ENCODE measurements around the gene ENDOD1.

The ENDOD1 gene

DNA sequence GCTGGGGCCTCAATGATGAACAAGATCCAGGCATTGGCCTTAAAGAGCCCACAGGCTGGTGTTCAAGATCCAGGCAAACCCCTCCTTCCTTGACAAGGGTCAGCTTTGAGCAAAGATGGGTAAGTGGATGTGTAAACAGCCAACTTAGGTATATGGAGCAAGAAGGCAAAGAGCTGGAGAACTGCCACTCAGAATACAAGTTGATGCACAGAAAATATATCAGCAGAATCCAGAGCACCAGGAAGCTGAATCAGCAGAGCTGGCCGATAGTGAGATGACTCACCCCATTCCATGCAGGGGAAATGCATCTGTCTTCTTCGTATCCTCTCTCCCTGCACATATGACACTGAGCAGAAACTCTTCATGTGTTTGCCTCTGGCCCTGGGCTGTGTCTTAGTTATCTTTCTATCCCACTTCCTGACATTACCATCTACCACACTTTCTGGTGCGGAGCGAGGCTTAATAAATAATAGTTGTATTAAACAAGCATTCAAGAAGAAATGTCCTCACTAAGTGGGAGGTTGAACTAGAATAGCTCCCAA, 57.8 kb downstream of the ENDOD1 start:
- TF ChIP-seq PAX5 (IDR thresholded peaks at IDR 0.05; ENCODE audit: insufficient read depth, low read length, severe bottlenecking) = no peak
- TF ChIP-seq POLR2A (IDR thresholded peaks at IDR 0.05; ENCODE audit: low read depth, low read length) = no peak
- no peak for TF ChIP-seq SPI1 (IDR thresholded peaks at IDR 0.05; ENCODE audit: low read depth, low read length)
- no peak for TF ChIP-seq TAF1 (IDR thresholded peaks at IDR 0.05; ENCODE audit: low read depth, low read length)
- no peak for TF ChIP-seq POLR2AphosphoS5 (IDR thresholded peaks at IDR 0.05; ENCODE audit: low read depth, low read length)
- TF ChIP-seq POU2F2 (IDR thresholded peaks at IDR 0.05; ENCODE audit: low read depth, low read length) = no peak
- FAIRE-seq (no peak), DNase-seq (ENCODE audit: insufficient read length, low spot score) (no peak)

- TF ChIP-seq POLR2A (IDR thresholded peaks at IDR 0.05; ENCODE audit: low read depth, low read length) (no peak), POU2F2 (IDR thresholded peaks at IDR 0.05; ENCODE audit: low read depth, low read length) (no peak), SPI1 (IDR thresholded peaks at IDR 0.05; ENCODE audit: low read depth, low read length) (no peak), POLR2AphosphoS5 (IDR thresholded peaks at IDR 0.05; ENCODE audit: low read depth, low read length) (no peak)
- no peak for FAIRE-seq
- DNase-seq (ENCODE audit: insufficient read length, low spot score) = no peak
Measured at GRCh38 chr11:95148406-95148805, 58.8 kb downstream of the ENDOD1 start.

DNA sequence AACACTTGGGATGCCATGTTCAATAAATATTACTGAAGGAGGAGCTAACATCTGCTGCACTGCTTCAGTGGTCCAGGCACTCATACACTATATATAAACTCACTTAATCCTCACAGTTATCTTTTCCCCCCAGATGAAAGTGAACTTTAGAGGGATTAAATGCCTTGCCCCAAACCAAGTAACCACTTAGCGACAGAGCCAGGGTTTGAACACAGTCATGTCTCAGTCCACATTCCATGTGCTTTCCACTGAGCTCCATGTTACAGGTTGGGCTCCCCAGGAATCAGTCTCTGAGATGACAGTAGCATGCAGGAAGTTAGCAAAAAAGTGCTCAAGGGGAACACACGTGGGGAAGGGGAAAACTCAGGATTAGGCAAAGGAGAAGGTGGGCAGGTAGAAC, 59.3 kb downstream of the ENDOD1 start:
- TF ChIP-seq POU2F2 (IDR thresholded peaks at IDR 0.05; ENCODE audit: low read depth, low read length) (no peak), PAX5 (IDR thresholded peaks at IDR 0.05; ENCODE audit: insufficient read depth, low read length, severe bottlenecking) (no peak), POLR2AphosphoS5 (IDR thresholded peaks at IDR 0.05; ENCODE audit: low read depth, low read length) (no peak), TAF1 (IDR thresholded peaks at IDR 0.05; ENCODE audit: low read depth, low read length) (no peak), POLR2A (IDR thresholded peaks at IDR 0.05; ENCODE audit: low read depth, low read length) (no peak), SPI1 (IDR thresholded peaks at IDR 0.05; ENCODE audit: low read depth, low read length) (no peak)
- DNase-seq (ENCODE audit: insufficient read length, low spot score) (no peak), FAIRE-seq (no peak)

GRCh38 chr11:95149651-95150364, 60.2 kb downstream of the ENDOD1 start:
- DNase-seq (ENCODE audit: insufficient read length, low spot score) (no peak), FAIRE-seq (no peak)
- TF ChIP-seq SPI1 (IDR thresholded peaks at IDR 0.05; ENCODE audit: low read depth, low read length) (no peak), POLR2A (IDR thresholded peaks at IDR 0.05; ENCODE audit: low read depth, low read length) (no peak), PAX5 (IDR thresholded peaks at IDR 0.05; ENCODE audit: insufficient read depth, low read length, severe bottlenecking) (no peak), TAF1 (IDR thresholded peaks at IDR 0.05; ENCODE audit: low read depth, low read length) (no peak), POU2F2 (IDR thresholded peaks at IDR 0.05; ENCODE audit: low read depth, low read length) (no peak), POLR2AphosphoS5 (IDR thresholded peaks at IDR 0.05; ENCODE audit: low read depth, low read length) (no peak)

- peak; percentile 76 for DNase-seq (ENCODE audit: insufficient read length, low spot score)
- peak; percentile 94 for FAIRE-seq
- TF ChIP-seq TAF1 (IDR thresholded peaks at IDR 0.05; ENCODE audit: low read depth, low read length) (peak; percentile 29; the same call in 1 of the 2 replicates), POLR2AphosphoS5 (IDR thresholded peaks at IDR 0.05; ENCODE audit: low read depth, low read length) (no peak)
Measured at GRCh38 chr11:95150956-95151684, 61.5 kb downstream of the ENDOD1 start.

GRCh38 chr11:95152876-95153856, 63.5 kb downstream of the ENDOD1 start:
- DNase-seq (ENCODE audit: insufficient read length, low spot score) = no peak
- no peak for TF ChIP-seq TAF1 (IDR thresholded peaks at IDR 0.05; ENCODE audit: low read depth, low read length)
- TF ChIP-seq SPI1 (IDR thresholded peaks at IDR 0.05; ENCODE audit: low read depth, low read length) = no peak
- peak; percentile 76 for TF ChIP-seq POU2F2 (IDR thresholded peaks at IDR 0.05; ENCODE audit: low read depth, low read length)
- peak; percentile 93 for FAIRE-seq

GRCh38 chr11:95153857-95154246, 64.2 kb downstream of the ENDOD1 start:
- TF ChIP-seq PAX5 (IDR thresholded peaks at IDR 0.05; ENCODE audit: insufficient read depth, low read length, severe bottlenecking) (no peak), POU2F2 (IDR thresholded peaks at IDR 0.05; ENCODE audit: low read depth, low read length) (no peak), POLR2A (IDR thresholded peaks at IDR 0.05; ENCODE audit: low read depth, low read length) (no peak), POLR2AphosphoS5 (IDR thresholded peaks at IDR 0.05; ENCODE audit: low read depth, low read length) (no peak), SPI1 (IDR thresholded peaks at IDR 0.05; ENCODE audit: low read depth, low read length) (no peak), TAF1 (IDR thresholded peaks at IDR 0.05; ENCODE audit: low read depth, low read length) (no peak)
- FAIRE-seq = peak; percentile 28
- no peak for DNase-seq (ENCODE audit: insufficient read length, low spot score)

- TF ChIP-seq POLR2A (IDR thresholded peaks at IDR 0.05; ENCODE audit: low read depth, low read length) = no peak
- no peak for TF ChIP-seq TAF1 (IDR thresholded peaks at IDR 0.05; ENCODE audit: low read depth, low read length)
- no peak for TF ChIP-seq POLR2AphosphoS5 (IDR thresholded peaks at IDR 0.05; ENCODE audit: low read depth, low read length)
- TF ChIP-seq POU2F2 (IDR thresholded peaks at IDR 0.05; ENCODE audit: low read depth, low read length) = no peak
- TF ChIP-seq PAX5 (IDR thresholded peaks at IDR 0.05; ENCODE audit: insufficient read depth, low read length, severe bottlenecking) = no peak
- no peak for TF ChIP-seq SPI1 (IDR thresholded peaks at IDR 0.05; ENCODE audit: low read depth, low read length)
- peak; percentile 39 for DNase-seq (ENCODE audit: insufficient read length, low spot score)
- peak; percentile 74 for FAIRE-seq
Measured at GRCh38 chr11:95154514-95154913, 64.9 kb downstream of the ENDOD1 start.

DNA sequence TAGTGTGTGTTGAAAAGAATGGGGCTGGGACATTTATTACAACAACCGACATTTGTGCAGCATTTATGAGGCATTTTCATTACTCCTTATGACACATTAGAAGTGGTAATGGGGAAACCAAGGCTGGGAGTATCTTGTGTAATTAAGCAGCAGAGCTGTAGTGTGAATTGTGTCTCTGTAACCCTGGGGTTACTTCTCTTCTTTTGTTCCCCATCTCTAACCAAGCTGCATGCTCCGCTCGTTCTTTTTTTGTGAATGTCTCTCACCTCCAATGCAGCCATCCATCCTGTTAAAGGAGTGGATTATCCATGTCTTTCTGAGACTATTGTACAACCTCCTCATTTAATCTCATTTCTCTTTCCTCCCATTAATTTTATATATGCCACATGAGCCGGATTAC, 65.7 kb downstream of the ENDOD1 start:
- FAIRE-seq (no peak), DNase-seq (ENCODE audit: insufficient read length, low spot score) (no peak)
- TF ChIP-seq PAX5 (IDR thresholded peaks at IDR 0.05; ENCODE audit: insufficient read depth, low read length, severe bottlenecking) (no peak), POLR2A (IDR thresholded peaks at IDR 0.05; ENCODE audit: low read depth, low read length) (no peak), POU2F2 (IDR thresholded peaks at IDR 0.05; ENCODE audit: low read depth, low read length) (no peak), POLR2AphosphoS5 (IDR thresholded peaks at IDR 0.05; ENCODE audit: low read depth, low read length) (no peak), SPI1 (IDR thresholded peaks at IDR 0.05; ENCODE audit: low read depth, low read length) (no peak), TAF1 (IDR thresholded peaks at IDR 0.05; ENCODE audit: low read depth, low read length) (no peak)

Measured in GM12891 (cell line).